Measurements from ENCODE around the gene PSMD5.

PSMD5 gene

GRCh38 chr9:120846251-120846889 is 3.6 kb upstream of the PSMD5 start:
- Histone ChIP-seq H3K27me3 (ENCODE audit: control insufficient read depth in 3 of 3, insufficient read depth in 3 of 3, low read depth in 1 of 3, low read length in 3 of 3) (no peaks in the 10 kb centered on the region), H2AK5ac (ENCODE audit: low read depth, low read length) (no peak overlapping the region), H2BK12ac (ENCODE audit: low read length) (no peak overlapping the region), H3K79me1 (ENCODE audit: low read depth, low read length) (peaks cover 7% of the 10 kb centered on the region), H2BK15ac (ENCODE audit: low read length) (no peak overlapping the region), H3K23ac (ENCODE audit: low read depth, low read length, poor library complexity) (no peak overlapping the region), H3K4me2 (ENCODE audit: insufficient read depth, low read length, poor library complexity, severe bottlenecking) (no peak overlapping the region), H3K4me1 (ENCODE audit: control insufficient read depth in 2 of 2, insufficient read depth in 1 of 2, low read depth in 1 of 2, low read length in 2 of 2) (peaks cover 4 to 8% of the 10 kb centered on the region in 2 donors), H3K18ac (ENCODE audit: low read length) (no peak overlapping the region), H3K14ac (ENCODE audit: low read length) (no peak overlapping the region), H4K8ac (ENCODE audit: low read depth, low read length) (no peak overlapping the region), H2BK120ac (ENCODE audit: low read depth, low read length) (no peak overlapping the region), H2BK5ac (ENCODE audit: low read length) (no peak overlapping the region), H4K91ac (ENCODE audit: low read depth, low read length, poor library complexity) (no peak overlapping the region), H3K9me3 (replicated peaks in 1 of 2; ENCODE audit: control insufficient read depth in 2 of 2, insufficient read depth in 1 of 2, low read depth in 1 of 2, low read length in 2 of 2) (peaks cover 0 to 2% of the 10 kb centered on the region in 2 donors), H3K9ac (ENCODE audit: low read depth, low read length, poor library complexity) (no peak overlapping the region), H3K27ac (replicated peaks; ENCODE audit: low read length) (no peak overlapping the region), H3K4ac (ENCODE audit: low read length) (no peak overlapping the region), H3K36me3 (replicated peaks in 1 of 2; ENCODE audit: control insufficient read depth in 2 of 2, insufficient read depth in 2 of 2, low read length in 2 of 2) (peaks cover 0 to 3% of the 10 kb centered on the region in 2 donors), H2AFZ (ENCODE audit: low read length) (peak overlapping the region; percentile 69), H3K4me3 (ENCODE audit: low read length in 2 of 2) (no peak overlapping the region)
- no peak for DNase-seq (ENCODE audit: low spot score)
- WGBS, 2 donors (ENCODE audit: extremely low coverage in 2 of 2, insufficient read length in 2 of 2, insufficient replicate concordance in 1 of 2) = no CpG with 5 or more reads among the region's 3 CpGs

- Histone ChIP-seq H3K9ac (ENCODE audit: low read depth, low read length, poor library complexity) (no peak overlapping the region), H3K4ac (ENCODE audit: low read length) (no peak overlapping the region), H3K27me3 (ENCODE audit: control insufficient read depth in 3 of 3, insufficient read depth in 3 of 3, low read depth in 1 of 3, low read length in 3 of 3) (no peaks in the 10 kb centered on the region), H3K36me3 (replicated peaks in 1 of 2; ENCODE audit: control insufficient read depth in 2 of 2, insufficient read depth in 2 of 2, low read length in 2 of 2) (peaks cover 0 to 3% of the 10 kb centered on the region in 2 donors), H3K14ac (ENCODE audit: low read length) (no peak overlapping the region), H4K8ac (ENCODE audit: low read depth, low read length) (no peak overlapping the region), H3K4me1 (ENCODE audit: control insufficient read depth in 2 of 2, insufficient read depth in 1 of 2, low read depth in 1 of 2, low read length in 2 of 2) (peaks cover 4 to 6% of the 10 kb centered on the region in 2 donors), H3K27ac (replicated peaks; ENCODE audit: low read length) (no peak overlapping the region), H3K18ac (ENCODE audit: low read length) (no peak overlapping the region), H2BK120ac (ENCODE audit: low read depth, low read length) (no peak overlapping the region), H3K4me2 (ENCODE audit: insufficient read depth, low read length, poor library complexity, severe bottlenecking) (no peak overlapping the region), H3K9me3 (replicated peaks in 1 of 2; ENCODE audit: control insufficient read depth in 2 of 2, insufficient read depth in 1 of 2, low read depth in 1 of 2, low read length in 2 of 2) (peaks cover 0 to 2% of the 10 kb centered on the region in 2 donors), H2BK12ac (ENCODE audit: low read length) (no peak overlapping the region), H4K91ac (ENCODE audit: low read depth, low read length, poor library complexity) (no peak overlapping the region), H2BK15ac (ENCODE audit: low read length) (no peak overlapping the region), H3K4me3 (ENCODE audit: low read length in 2 of 2) (no peak overlapping the region), H3K79me1 (ENCODE audit: low read depth, low read length) (peaks cover 7% of the 10 kb centered on the region), H2BK5ac (ENCODE audit: low read length) (no peak overlapping the region), H2AFZ (ENCODE audit: low read length) (no peak overlapping the region), H3K23ac (ENCODE audit: low read depth, low read length, poor library complexity) (no peak overlapping the region), H2AK5ac (ENCODE audit: low read depth, low read length) (no peak overlapping the region)
- DNase-seq (ENCODE audit: low spot score) = no peak
Measured at GRCh38 chr9:120845255-120845654, 2.5 kb upstream of the PSMD5 start.

DNA sequence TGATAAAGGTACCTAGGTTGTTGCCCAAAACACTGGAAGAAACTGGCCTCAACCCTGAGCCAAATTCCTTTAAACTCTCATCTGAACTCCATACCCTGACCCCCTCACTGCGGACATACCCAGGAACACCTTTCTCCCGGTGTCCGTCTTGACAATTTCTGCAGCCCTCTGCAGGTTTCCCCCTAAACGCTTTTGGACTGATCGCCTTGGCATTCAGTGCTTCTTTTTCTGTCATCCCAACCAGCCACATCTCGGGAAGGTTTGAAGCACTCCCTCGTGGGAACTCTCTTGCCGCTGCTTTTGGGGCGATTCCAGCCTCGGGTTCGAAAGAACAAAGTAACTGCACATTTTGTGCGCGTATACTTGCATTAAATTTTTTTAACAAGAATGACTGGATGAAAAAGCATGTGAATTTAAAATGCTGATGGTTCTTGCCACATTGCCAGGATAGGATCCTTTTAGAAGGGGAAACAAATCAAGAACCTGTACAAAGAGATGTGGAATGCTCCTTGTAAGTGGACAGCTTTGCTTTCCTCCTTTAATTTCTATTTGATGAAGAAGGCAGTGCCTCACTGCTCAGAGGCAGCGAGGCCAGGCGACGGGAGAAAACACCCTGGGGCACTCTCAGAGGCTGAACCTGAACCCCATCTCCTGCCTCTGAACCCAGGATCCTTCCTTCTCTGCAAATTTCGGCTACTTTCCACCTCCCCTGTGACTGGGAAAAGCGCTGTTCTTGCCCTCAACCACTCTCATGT is 615 bp downstream of the PSMD5 start:
- peak overlapping the region; percentile 70 for H2AK5ac ChIP-seq (ENCODE audit: low read depth, low read length)
- peak overlapping the region; percentile 80 for H3K27ac ChIP-seq (replicated peaks; ENCODE audit: low read length)

DNA sequence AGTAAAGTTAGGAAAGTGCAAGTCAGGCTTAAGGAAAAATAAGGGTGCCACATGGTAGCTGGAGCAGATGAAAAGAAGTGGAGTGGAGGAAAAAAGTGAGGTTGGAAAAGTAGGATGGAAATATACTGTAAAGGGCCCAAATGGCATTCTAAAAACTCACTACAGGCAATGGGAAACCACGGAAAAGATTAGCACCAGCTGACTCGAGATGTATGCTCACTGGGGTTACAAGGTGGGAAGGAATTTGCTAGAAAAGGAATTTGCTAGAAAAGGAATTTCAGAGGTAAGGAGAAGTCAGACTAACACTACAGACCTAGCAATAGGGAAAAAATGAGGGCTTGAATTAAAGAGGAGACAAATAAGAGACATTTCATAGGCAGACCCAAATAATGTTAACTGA is 3.6 kb downstream of the PSMD5 start:
- Histone ChIP-seq H2AFZ (ENCODE audit: low read length) (no peak overlapping the region), H3K27me3 (ENCODE audit: control insufficient read depth in 3 of 3, insufficient read depth in 3 of 3, low read depth in 1 of 3, low read length in 3 of 3) (no peaks in the 10 kb centered on the region), H3K9me3 (replicated peaks in 1 of 2; ENCODE audit: control insufficient read depth in 2 of 2, insufficient read depth in 1 of 2, low read depth in 1 of 2, low read length in 2 of 2) (peaks cover 0 to 2% of the 10 kb centered on the region in 2 donors), H3K27ac (replicated peaks; ENCODE audit: low read length) (no peak overlapping the region), H2AK5ac (ENCODE audit: low read depth, low read length) (no peak overlapping the region), H3K14ac (ENCODE audit: low read length) (no peak overlapping the region), H2BK120ac (ENCODE audit: low read depth, low read length) (no peak overlapping the region), H3K9ac (ENCODE audit: low read depth, low read length, poor library complexity) (no peak overlapping the region), H3K4me3 (ENCODE audit: low read length in 2 of 2) (no peak overlapping the region), H3K4ac (ENCODE audit: low read length) (no peak overlapping the region), H3K4me2 (ENCODE audit: insufficient read depth, low read length, poor library complexity, severe bottlenecking) (no peak overlapping the region), H3K4me1 (ENCODE audit: control insufficient read depth in 2 of 2, insufficient read depth in 1 of 2, low read depth in 1 of 2, low read length in 2 of 2) (peaks cover 0 to 6% of the 10 kb centered on the region in 2 donors), H3K18ac (ENCODE audit: low read length) (no peak overlapping the region), H3K23ac (ENCODE audit: low read depth, low read length, poor library complexity) (no peak overlapping the region), H2BK15ac (ENCODE audit: low read length) (no peak overlapping the region), H2BK12ac (ENCODE audit: low read length) (no peak overlapping the region), H3K36me3 (replicated peaks in 1 of 2; ENCODE audit: control insufficient read depth in 2 of 2, insufficient read depth in 2 of 2, low read length in 2 of 2) (no peaks in the 10 kb centered on the region), H3K79me1 (ENCODE audit: low read depth, low read length) (peaks cover 8% of the 10 kb centered on the region), H4K8ac (ENCODE audit: low read depth, low read length) (no peak overlapping the region), H4K91ac (ENCODE audit: low read depth, low read length, poor library complexity) (no peak overlapping the region), H2BK5ac (ENCODE audit: low read length) (no peak overlapping the region)
- no CpG with 5 or more reads among the region's 2 CpGs for WGBS, 2 donors (ENCODE audit: extremely low coverage in 2 of 2, insufficient read length in 2 of 2, insufficient replicate concordance in 1 of 2)
- DNase-seq (ENCODE audit: low spot score) = no peak

More for the DNA sequence above, 615 bp downstream of the PSMD5 start:
- Histone ChIP-seq H2BK5ac (ENCODE audit: low read length) (peak overlapping the region; percentile 85), H4K8ac (ENCODE audit: low read depth, low read length) (peak overlapping the region; percentile 95), H3K23ac (ENCODE audit: low read depth, low read length, poor library complexity) (peak overlapping the region; percentile 98), H4K91ac (ENCODE audit: low read depth, low read length, poor library complexity) (no peak overlapping the region), H3K79me1 (ENCODE audit: low read depth, low read length) (peaks cover 8% of the 10 kb centered on the region), H3K4ac (ENCODE audit: low read length) (peak overlapping the region; percentile 91), H2BK15ac (ENCODE audit: low read length) (peak overlapping the region; percentile 49), H3K4me3 (ENCODE audit: low read length in 2 of 2) (peak overlapping the region in 1 of 2 donors; percentile 97), H2BK12ac (ENCODE audit: low read length) (no peak overlapping the region), H2BK120ac (ENCODE audit: low read depth, low read length) (peak overlapping the region; percentile 21), H3K27me3 (ENCODE audit: control insufficient read depth in 3 of 3, insufficient read depth in 3 of 3, low read depth in 1 of 3, low read length in 3 of 3) (no peaks in the 10 kb centered on the region), H3K4me2 (ENCODE audit: insufficient read depth, low read length, poor library complexity, severe bottlenecking) (peak overlapping the region; percentile 94), H3K14ac (ENCODE audit: low read length) (peak overlapping the region; percentile 83), H3K4me1 (ENCODE audit: control insufficient read depth in 2 of 2, insufficient read depth in 1 of 2, low read depth in 1 of 2, low read length in 2 of 2) (peaks cover 4 to 6% of the 10 kb centered on the region in 2 donors), H3K36me3 (replicated peaks in 1 of 2; ENCODE audit: control insufficient read depth in 2 of 2, insufficient read depth in 2 of 2, low read length in 2 of 2) (peaks cover 0 to 3% of the 10 kb centered on the region in 2 donors), H3K18ac (ENCODE audit: low read length) (peak overlapping the region; percentile 99), H3K9ac (ENCODE audit: low read depth, low read length, poor library complexity) (peak overlapping the region; percentile 93), H3K9me3 (replicated peaks in 1 of 2; ENCODE audit: control insufficient read depth in 2 of 2, insufficient read depth in 1 of 2, low read depth in 1 of 2, low read length in 2 of 2) (peaks cover 0 to 2% of the 10 kb centered on the region in 2 donors), H2AFZ (ENCODE audit: low read length) (no peak overlapping the region)
- DNase-seq (ENCODE audit: low spot score) = peak; percentile 23
- WGBS, 2 donors (ENCODE audit: extremely low coverage in 2 of 2, insufficient read length in 2 of 2, insufficient replicate concordance in 1 of 2) = no CpG with 5 or more reads among the region's 18 CpGs
